ENCODE data around the gene PRPF31. TPM values are rescaled to one million over a fixed set of nuclear protein-coding genes. Genes with fewer than 3 reads are reported as not detected.

The PRPF31 gene
- total RNA-seq, 2 experiments from 2014 or later, result 81.1 to 85.2 TPM

- Mint-ChIP-seq H3K4me1 (ENCODE audit: low read depth) (peaks cover 36% of the 10 kb centered on the region), H3K27ac (no peak overlapping the region), H3K4me3 (no peak overlapping the region), H3K27me3 (no peaks in the 10 kb centered on the region), H3K9me3 (no peaks in the 10 kb centered on the region), H3K36me3 (ENCODE audit: low read depth) (peaks cover 33% of the 10 kb centered on the region)
- no peak for TF ChIP-seq CTCF (IDR thresholded peaks at IDR 0.05)
- DNase-seq (no peak), ATAC-seq (no peak)
- CTCF ChIA-PET, result no interaction called here
- intact Hi-C loops (cut with micrococcal nuclease), result no loop called here
- POLR2A ChIA-PET, result interaction anchor here (1.2 to 5.5 kb wide), 2 partner anchors 11 to 26 kb away, joined by 3 to 29 read pairs; partner anchors contain the start of genes PRPF31 and TFPT
These were observed 25.8 kb downstream of the PRPF31 start for GRCh38 chr19:54141356-54141755.

- POLR2A ChIA-PET, result interaction anchor here (1.2 to 2.3 kb wide), 2 partner anchors 10 to 11 kb away, joined by 3 to 10 read pairs; no protein-coding TSS in a partner anchor
- no peak for ATAC-seq
- no peaks in the 10 kb centered on the region for H3K9me3 Mint-ChIP-seq
- peaks cover 40% of the 10 kb centered on the region for H3K36me3 Mint-ChIP-seq (ENCODE audit: low read depth)
- TF ChIP-seq CTCF (IDR thresholded peaks at IDR 0.05), result no peak
- peak overlapping the region; percentile 4 for H3K27ac Mint-ChIP-seq
- H3K4me1 Mint-ChIP-seq (ENCODE audit: low read depth), result peaks cover 32% of the 10 kb centered on the region
- CTCF ChIA-PET, result interaction anchor here (1.2 kb wide), 1 partner anchor 18 kb away, joined by 3 read pairs; the partner anchor contains the start of gene LENG1
- H3K27me3 Mint-ChIP-seq, result no peaks in the 10 kb centered on the region
- no peak overlapping the region for H3K4me3 Mint-ChIP-seq
- intact Hi-C loops (cut with micrococcal nuclease), result no loop called here
- no peak for DNase-seq
These were observed 26.7 kb downstream of the PRPF31 start for GRCh38 chr19:54142166-54142780.

- H3K9me3 Mint-ChIP-seq, result no peaks in the 10 kb centered on the region
- CTCF ChIA-PET, result no interaction called here
- intact Hi-C loops (cut with micrococcal nuclease), result no loop called here
- ATAC-seq (no peak), DNase-seq (no peak)
- peaks cover 43% of the 10 kb centered on the region for H3K36me3 Mint-ChIP-seq (ENCODE audit: low read depth)
- no peaks in the 10 kb centered on the region for H3K27me3 Mint-ChIP-seq
- POLR2A ChIA-PET, result no interaction called here
- TF ChIP-seq CTCF (IDR thresholded peaks at IDR 0.05), result no peak
- peaks cover 11% of the 10 kb centered on the region for H3K4me1 Mint-ChIP-seq (ENCODE audit: low read depth)
- H3K27ac Mint-ChIP-seq, result no peak overlapping the region
- H3K4me3 Mint-ChIP-seq, result no peak overlapping the region
These were observed 30.1 kb downstream of the PRPF31 start for GRCh38 chr19:54145541-54146158.

GRCh38 chr19:54147676-54148075 is 32.1 kb downstream of the PRPF31 start:
- no peak for ATAC-seq
- Mint-ChIP-seq H3K36me3 (ENCODE audit: low read depth) (peaks cover 53% of the 10 kb centered on the region), H3K4me3 (no peak overlapping the region), H3K4me1 (ENCODE audit: low read depth) (no peaks in the 10 kb centered on the region), H3K9me3 (no peaks in the 10 kb centered on the region), H3K27me3 (no peaks in the 10 kb centered on the region), H3K27ac (no peak overlapping the region)
- intact Hi-C loops (cut with micrococcal nuclease), result no loop called here
- no peak for TF ChIP-seq CTCF (IDR thresholded peaks at IDR 0.05)
- ChIA-PET POLR2A (interaction anchor here (0.9 to 1.7 kb wide), 4 partner anchors 8 to 53 kb away, joined by 3 to 4 read pairs (median 3); partner anchors contain the start of genes CNOT3, PRPF31, RPS9 and TFPT), CTCF (no interaction called here)
- DNase-seq, result no peak

GRCh38 chr19:54148158-54148557 is 32.6 kb downstream of the PRPF31 start:
- intact Hi-C loops (cut with micrococcal nuclease), result no loop called here
- H3K36me3 Mint-ChIP-seq (ENCODE audit: low read depth), result peaks cover 51% of the 10 kb centered on the region
- no peak overlapping the region for H3K4me3 Mint-ChIP-seq
- DNase-seq (no peak), ATAC-seq (no peak)
- ChIA-PET CTCF (no interaction called here), POLR2A (interaction anchor here (0.9 to 1.7 kb wide), 4 partner anchors 8 to 53 kb away, joined by 3 to 4 read pairs (median 3); partner anchors contain the start of genes CNOT3, PRPF31, RPS9 and TFPT)
- no peaks in the 10 kb centered on the region for H3K27me3 Mint-ChIP-seq
- no peak for TF ChIP-seq CTCF (IDR thresholded peaks at IDR 0.05)
- no peak overlapping the region for H3K27ac Mint-ChIP-seq
- H3K4me1 Mint-ChIP-seq (ENCODE audit: low read depth), result no peaks in the 10 kb centered on the region
- H3K9me3 Mint-ChIP-seq, result no peaks in the 10 kb centered on the region

Data from activated CD8-positive, alpha-beta T cell treated with anti-CD3 and anti-CD28 coated beads for 36 hours (primary cell).